Fibroblast of skin of scalp (primary cell): Measurements from ENCODE around the gene TXN.
"Not testable (repeated sequence)": the region's sequence is repeated elsewhere in the genome, so short reads cannot be mapped to it uniquely, and the experiment has no call there.

ENCODE experiments used
- DNase-seq: peaks from one replicate; pipeline ENCODE4 v3.0.0-alpha.2; 2013

TXN gene

GRCh38 chr9:110208031-110208430 lies 48.3 kb downstream of the TXN start, which contains the start of gene C9orf152:
C9orf152 (minus strand) TSS chr9:110208159; CDS start chr9:110207579, 580 bp downstream.
- DNase-seq: no peak

- no peak for DNase-seq
These were observed 49.2 kb downstream of the TXN start for GRCh38 chr9:110207071-110207641.

GRCh38 chr9:110206389-110206788 lies 49.9 kb downstream of the TXN start:
- no peak for DNase-seq

- DNase-seq: not testable (repeated sequence)
These were observed 50.7 kb downstream of the TXN start for GRCh38 chr9:110205612-110206011.

- no peak for DNase-seq
These were observed 54.1 kb downstream of the TXN start for GRCh38 chr9:110202232-110202631.

- DNase-seq: no peak
These were observed 56.7 kb downstream of the TXN start for GRCh38 chr9:110199643-110200042.

GRCh38 chr9:110198357-110198756 lies 58.0 kb downstream of the TXN start:
- no peak for DNase-seq

GRCh38 chr9:110197330-110198187 lies 58.7 kb downstream of the TXN start:
- no peak for DNase-seq

- DNase-seq: not testable (repeated sequence)
These were observed 60.2 kb downstream of the TXN start for GRCh38 chr9:110196084-110196499.
